GM12801 (cell line): ENCODE measurements around the gene NRG3.

Source experiments
- TF ChIP-seq, protein P1 (sequence below): IDR thresholded peaks from one replicate; pipeline ENCODE4 v1.5.1; 2011; ENCODE audit warnings: control low read depth; ENCODE audit not compliant: insufficient read length; ENCODE audit errors: extremely low read depth

The NRG3 gene

DNA sequence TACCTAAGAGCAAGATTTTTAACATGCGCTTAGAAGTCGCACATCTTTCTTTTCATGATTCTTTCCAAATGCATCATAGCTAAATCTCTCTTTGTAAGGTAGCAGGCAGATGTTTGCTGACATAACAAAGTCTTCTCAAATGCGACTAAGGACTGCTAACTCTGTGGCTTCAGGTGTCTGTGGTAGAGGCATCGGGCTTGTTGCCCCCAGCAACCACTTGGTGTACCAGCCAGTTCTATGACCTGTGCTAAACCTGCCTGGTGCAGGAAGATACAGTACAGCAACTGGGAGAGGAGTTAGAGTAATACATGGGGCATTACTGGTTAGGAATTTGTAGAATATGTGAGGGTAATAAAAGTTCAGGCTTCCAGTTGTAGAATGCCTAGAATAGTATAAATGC, 654.1 kb downstream of the NRG3 start:
- TF ChIP-seq, protein P1, sequence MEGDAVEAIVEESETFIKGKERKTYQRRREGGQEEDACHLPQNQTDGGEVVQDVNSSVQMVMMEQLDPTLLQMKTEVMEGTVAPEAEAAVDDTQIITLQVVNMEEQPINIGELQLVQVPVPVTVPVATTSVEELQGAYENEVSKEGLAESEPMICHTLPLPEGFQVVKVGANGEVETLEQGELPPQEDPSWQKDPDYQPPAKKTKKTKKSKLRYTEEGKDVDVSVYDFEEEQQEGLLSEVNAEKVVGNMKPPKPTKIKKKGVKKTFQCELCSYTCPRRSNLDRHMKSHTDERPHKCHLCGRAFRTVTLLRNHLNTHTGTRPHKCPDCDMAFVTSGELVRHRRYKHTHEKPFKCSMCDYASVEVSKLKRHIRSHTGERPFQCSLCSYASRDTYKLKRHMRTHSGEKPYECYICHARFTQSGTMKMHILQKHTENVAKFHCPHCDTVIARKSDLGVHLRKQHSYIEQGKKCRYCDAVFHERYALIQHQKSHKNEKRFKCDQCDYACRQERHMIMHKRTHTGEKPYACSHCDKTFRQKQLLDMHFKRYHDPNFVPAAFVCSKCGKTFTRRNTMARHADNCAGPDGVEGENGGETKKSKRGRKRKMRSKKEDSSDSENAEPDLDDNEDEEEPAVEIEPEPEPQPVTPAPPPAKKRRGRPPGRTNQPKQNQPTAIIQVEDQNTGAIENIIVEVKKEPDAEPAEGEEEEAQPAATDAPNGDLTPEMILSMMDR = no peak

DNA sequence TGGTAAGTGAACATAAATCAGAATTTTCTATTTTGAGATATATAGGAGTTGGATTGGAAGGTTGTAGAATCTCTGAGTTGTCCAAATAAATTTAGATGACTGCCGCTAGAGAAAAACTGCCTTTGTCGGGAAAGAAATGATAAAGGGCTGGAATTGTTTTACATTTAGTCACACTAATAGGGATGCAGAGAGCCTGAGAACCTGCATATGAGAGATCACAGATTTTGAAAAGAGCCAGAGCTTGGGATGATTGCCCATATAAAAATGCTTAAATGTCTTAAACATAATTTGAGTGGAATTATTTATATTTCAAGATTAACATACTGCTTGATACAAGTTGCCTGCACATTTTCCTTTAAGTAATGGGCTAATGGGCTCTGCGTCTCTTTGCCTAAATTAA, 660.5 kb downstream of the NRG3 start:
- TF ChIP-seq, protein P1 = no peak

DNA sequence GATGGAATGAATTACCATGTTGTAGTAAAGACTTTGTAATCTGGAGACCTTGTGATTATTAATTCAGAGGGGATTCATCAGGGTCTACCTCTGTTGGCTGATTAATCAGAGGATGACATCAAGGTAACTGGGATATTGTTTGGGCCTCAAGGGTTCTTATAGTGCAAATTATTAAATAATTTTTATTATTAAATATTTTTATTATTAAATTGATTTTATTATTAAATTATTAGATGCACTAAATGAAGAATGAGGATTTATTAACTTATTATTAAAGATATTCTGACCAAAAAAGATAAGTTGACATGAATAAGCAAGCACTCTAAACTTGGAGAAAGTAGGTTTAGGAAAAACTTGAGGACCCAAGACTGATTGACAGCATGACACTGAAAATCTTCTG, 661.7 kb downstream of the NRG3 start:
- TF ChIP-seq, protein P1 = no peak

DNA sequence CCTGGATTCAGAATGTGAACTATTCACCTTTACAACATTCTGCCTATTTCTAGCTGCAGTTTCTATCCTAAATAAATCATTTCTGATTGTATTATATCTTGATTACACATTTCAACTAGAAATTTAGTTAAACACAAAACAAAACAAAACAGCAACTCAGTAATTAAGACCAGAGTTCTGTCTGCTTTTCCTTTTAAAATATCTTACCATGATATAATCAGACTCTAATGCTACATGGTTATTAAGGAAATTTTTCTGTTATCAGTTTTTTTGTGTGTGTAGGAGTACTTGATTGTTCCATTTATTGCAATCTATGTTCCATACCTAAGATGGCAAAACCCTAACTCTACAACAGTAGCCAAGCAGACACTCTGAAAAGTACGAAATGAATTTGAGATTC, 663.3 kb downstream of the NRG3 start:
- TF ChIP-seq, protein P1 = no peak

DNA sequence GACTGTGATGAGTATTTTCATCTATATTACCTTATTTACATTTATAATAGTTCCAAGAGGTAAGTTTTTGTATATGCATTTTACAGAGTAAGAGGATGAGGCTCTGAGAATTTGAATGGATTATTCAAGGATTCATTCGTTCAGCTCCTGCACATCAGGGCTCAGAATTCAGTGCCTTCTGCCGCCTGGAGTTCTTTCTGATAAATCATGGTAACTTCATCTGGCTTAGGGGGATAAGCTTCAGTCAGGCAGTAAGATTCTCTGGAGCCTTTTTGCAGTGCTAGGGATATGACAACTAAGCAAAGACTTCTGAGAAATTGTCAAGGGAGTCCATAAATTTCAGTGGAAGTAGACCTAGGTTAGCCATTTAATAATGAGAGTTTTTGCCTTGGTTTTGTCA, 668.6 kb downstream of the NRG3 start:
- TF ChIP-seq, protein P1 = no peak

DNA sequence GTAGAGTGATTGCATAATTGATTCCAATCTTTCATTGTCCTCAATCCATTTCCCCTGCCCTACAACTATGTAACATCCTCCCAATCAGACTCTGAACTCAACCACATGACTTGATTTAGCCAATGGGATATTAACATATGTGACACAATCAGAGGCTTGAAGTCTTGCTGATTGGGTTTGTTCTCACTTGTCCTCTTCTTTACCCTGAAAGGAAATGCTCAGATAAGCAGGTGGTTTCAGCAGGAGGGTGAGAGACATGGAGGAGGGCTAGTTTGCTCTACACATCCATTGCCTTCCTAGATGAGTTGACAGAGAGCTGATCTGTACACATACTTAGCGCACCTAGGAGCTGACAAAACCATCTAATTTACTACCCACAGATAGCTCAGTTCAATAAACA, 669.4 kb downstream of the NRG3 start:
- TF ChIP-seq, protein P1 = no peak

DNA sequence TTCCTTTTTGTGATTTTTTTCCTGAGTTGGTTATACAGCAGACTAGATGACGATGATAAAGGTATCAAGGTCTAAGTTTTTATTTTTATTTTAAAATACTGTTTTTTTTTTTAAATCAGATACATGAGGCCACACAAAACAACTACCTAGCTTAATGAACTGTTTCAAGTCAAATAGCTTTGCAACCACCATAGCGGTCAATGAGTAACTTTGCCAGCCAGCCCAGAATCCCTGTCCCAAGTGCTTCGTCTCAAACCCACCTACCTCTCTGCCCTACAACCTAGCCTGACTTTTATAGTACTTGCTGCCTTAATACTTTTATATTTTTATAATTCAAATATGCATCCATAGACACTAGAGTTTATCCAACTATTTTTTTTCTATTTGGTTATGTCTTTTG, 676.5 kb downstream of the NRG3 start:
- TF ChIP-seq, protein P1 = no peak

DNA sequence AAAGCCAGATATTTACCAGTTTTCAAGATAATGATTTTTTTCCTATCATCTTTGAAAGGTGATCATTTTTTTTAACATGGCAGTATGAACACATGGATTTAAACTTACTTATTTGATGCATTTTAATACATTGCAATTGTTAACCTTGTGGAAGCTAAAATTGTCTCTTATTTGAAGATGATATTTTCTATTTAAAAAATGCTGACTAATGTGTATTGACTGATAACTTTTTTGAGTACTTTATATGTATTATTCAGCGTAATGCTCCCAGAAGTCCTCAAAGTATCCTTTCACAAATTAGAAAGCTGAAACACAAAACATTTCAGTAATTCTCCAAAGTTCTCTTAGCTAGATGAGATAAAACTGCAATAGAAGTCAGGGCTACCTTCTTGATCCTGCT, 677.3 kb downstream of the NRG3 start:
- TF ChIP-seq, protein P1 = no peak
